GM10266 (cell line): ENCODE data around the gene C8B.

Experiments
- DNase-seq: peaks from one replicate; pipeline ENCODE4 v3.0.0; 2012; ENCODE audit errors: extremely low spot score
- TF ChIP-seq, protein P1 (sequence below): IDR thresholded peaks from 2 replicates; pipeline ENCODE4 v1.5.1; 2012; ENCODE audit warnings: mild to moderate bottlenecking, low read depth; ENCODE audit not compliant: control insufficient read depth, insufficient read depth; ENCODE audit errors: missing control alignments

Gene C8B

DNA sequence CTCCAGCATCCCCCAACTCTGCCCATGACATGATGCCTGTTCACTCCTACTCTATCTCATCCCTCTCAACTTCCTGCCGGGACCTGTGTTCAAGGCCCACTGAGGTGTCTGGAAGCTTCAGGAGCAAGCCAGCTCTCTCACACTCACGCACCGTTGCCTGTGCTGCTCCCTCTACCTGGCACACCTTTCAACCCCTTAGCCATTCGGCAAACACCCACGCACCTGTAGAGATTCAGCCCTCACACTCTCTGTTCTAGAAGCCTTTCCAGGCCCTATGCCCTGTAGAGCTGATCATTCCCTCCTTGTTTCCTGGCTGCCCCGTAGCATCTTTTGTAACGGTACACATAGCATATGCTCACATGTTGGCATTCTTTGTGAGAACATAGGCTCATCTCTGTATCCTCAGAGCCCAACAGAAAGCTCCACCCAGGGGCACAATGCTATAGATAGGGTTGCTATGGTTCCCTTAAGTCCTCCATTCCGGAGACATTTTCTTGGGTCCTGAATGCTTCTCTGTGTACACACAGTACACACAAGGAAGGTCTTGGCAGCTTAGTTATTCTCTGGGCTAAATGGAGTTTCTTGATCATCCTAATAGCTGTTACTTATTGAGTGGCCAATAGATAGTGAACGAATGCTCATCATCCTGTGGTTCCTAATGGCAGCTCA lies 1.3 kb downstream of the C8B start:
- TF ChIP-seq, protein P1, sequence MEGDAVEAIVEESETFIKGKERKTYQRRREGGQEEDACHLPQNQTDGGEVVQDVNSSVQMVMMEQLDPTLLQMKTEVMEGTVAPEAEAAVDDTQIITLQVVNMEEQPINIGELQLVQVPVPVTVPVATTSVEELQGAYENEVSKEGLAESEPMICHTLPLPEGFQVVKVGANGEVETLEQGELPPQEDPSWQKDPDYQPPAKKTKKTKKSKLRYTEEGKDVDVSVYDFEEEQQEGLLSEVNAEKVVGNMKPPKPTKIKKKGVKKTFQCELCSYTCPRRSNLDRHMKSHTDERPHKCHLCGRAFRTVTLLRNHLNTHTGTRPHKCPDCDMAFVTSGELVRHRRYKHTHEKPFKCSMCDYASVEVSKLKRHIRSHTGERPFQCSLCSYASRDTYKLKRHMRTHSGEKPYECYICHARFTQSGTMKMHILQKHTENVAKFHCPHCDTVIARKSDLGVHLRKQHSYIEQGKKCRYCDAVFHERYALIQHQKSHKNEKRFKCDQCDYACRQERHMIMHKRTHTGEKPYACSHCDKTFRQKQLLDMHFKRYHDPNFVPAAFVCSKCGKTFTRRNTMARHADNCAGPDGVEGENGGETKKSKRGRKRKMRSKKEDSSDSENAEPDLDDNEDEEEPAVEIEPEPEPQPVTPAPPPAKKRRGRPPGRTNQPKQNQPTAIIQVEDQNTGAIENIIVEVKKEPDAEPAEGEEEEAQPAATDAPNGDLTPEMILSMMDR, result no peak
- no peak for DNase-seq

DNA sequence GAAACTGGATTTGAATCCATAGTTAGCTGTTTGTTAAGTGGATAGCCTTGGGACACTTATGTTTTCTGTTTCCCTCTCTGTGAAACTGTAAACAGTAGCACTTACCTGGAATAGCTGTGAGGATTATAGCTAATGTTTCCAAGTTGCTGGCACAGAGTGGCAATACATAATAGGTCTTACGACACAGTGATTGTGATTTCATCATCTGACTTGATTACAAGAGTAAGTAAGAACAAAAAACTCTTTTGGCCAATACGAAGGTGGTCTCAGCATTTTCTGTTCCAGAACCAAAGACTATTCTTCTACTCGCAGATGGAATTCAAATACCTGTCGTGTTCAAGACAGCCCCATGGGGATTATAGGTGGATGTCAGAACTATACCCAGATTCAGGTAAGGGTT lies 2.1 kb downstream of the C8B start:
- DNase-seq, result no peak
- TF ChIP-seq, protein P1, result no peak

DNA sequence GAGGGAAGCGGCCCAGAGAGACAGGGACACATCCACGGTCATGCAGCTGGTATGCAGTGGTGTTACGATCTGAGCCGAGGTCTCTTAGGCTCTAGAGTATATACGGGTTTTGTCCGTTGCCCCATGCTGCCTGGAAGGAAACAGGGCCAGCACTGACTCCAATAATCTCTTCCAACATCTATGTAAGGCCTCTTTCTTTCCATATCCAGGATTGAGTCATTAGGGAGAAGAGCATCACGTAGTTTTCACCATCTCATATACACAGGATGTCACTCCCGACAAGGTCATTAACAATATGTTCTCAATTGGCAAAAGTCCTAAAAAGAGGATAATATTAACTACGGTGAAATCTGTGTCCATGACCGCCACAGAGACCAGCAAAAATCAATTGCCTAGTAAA lies 4.4 kb downstream of the C8B start:
- TF ChIP-seq, protein P1, result no peak
- DNase-seq, result no peak

- TF ChIP-seq, protein P1, result no peak
- no peak for DNase-seq
Observed at GRCh38 chr1:56958526-56958925, 7.3 kb downstream of the C8B start.

GRCh38 chr1:56957931-56958330 lies 7.9 kb downstream of the C8B start:
- TF ChIP-seq, protein P1, result no peak
- no peak for DNase-seq

DNA sequence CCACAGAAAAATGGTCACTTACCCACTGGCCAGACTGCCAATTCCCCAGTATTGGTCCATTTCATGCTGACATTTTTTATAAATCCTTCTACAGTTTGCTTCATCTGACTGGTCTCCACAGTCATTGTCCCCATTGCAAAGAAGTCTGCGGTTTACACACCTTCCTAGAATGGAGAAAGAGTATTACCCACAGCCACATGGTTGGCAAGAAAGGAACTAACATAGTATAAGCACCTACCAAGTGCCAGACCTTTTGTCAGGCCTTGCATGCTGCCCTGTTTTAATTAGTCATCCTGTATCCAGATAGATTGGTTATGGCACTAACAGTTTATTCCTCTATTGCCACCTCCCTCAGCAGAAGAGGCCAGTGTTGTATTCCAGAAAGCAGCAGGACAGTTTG lies 11.2 kb downstream of the C8B start:
- TF ChIP-seq, protein P1, result no peak

GRCh38 chr1:56953386-56953785 lies 12.4 kb downstream of the C8B start:
- DNase-seq, result no peak
- TF ChIP-seq, protein P1, result no peak

More for the DNA sequence above, 11.2 kb downstream of the C8B start:
- no peak for DNase-seq
